Tibial artery (tissue), 4 donors: ENCODE data around the gene HDAC7.

Experiments used
- DNase-seq, 2 donors: peaks; one replicate each; pipeline ENCODE4 v3.0.0-alpha.2; 2019
- H3K27ac ChIP-seq, 2 donors: fragments of 200-600 bp; sonication (generic) in 1 of 2; 1 replicate in 1 of 2; 2 replicates in 1 of 2; pipeline ENCODE4 v1.5.1; 2018 to 2019; ENCODE audit warnings: mild to moderate bottlenecking in 1 of 2
- H3K27me3 ChIP-seq, 2 donors: fragments of 200-600 bp; sonication (generic) in 1 of 2; one replicate each; pipeline versions ENCODE4 v1.5.1 to v1.6.0; 2016 to 2019
- H3K36me3 ChIP-seq, 3 donors: fragments of 200-600 bp; sonication (generic) in 2 of 3; one replicate each; pipeline ENCODE4 v1.5.1; 2016 to 2019; ENCODE audit warnings: mild to moderate bottlenecking in 2 of 3
- H3K4me1 ChIP-seq, 4 donors: fragments of 200-600 bp; sonication (generic) in 2 of 4; 1 replicate in 3 of 4; 2 replicates in 1 of 4; pipeline ENCODE4 v1.5.1; 2016 to 2019
- H3K4me3 ChIP-seq, 2 donors: fragments of 200-600 bp; sonication (generic) in 1 of 2; 1 replicate in 1 of 2; 2 replicates in 1 of 2; pipeline ENCODE4 v1.5.1; 2018 to 2019; ENCODE audit warnings: mild to moderate bottlenecking in 2 of 2
- H3K9me3 ChIP-seq, 3 donors: fragments of 200-600 bp; sonication (generic) in 1 of 3; one replicate each; pipeline ENCODE4 v1.5.1; 2016 to 2019
- CTCF ChIP-seq, 2 experiments: fragments of 200-600 bp in 1 of 2; fragments of 450-650 bp in 1 of 2; IDR thresholded peaks; one replicate each; pipeline ENCODE4 v1.5.1; 2017 to 2019; ENCODE audit warnings: antibody characterized with exemption in 2 of 2, mild to moderate bottlenecking in 1 of 2, moderate library complexity in 1 of 2
- intact Hi-C: fragments of 100-400 bp; cut with DNase I; formaldehyde crosslinking; loops from one replicate; pipeline ENCODE4 v1.15.0; 2023; ENCODE audit warnings: low total_unique reads

HDAC7 gene

GRCh38 chr12:47779943-47780504 lies 39.7 kb downstream of the HDAC7 start:
- Histone ChIP-seq H3K27ac (peak overlapping the region; percentile 23 to 38), H3K4me3 (no peak overlapping the region), H3K27me3 (no peaks in the 10 kb centered on the region), H3K9me3 (no peaks in the 10 kb centered on the region), H3K36me3 (peaks cover 23 to 45% (median 42%) of the 10 kb centered on the region in 3 donors), H3K4me1 (peaks cover 0 to 49% (median 47%) of the 10 kb centered on the region in 4 donors)
- DNase-seq, result no peak
- no peak for TF ChIP-seq CTCF (IDR thresholded peaks at IDR 0.05)
- intact Hi-C loops, result loop anchor here (2.0 to 5.0 kb wide), 2 partner anchors 38 to 59 kb away; no protein-coding TSS in a partner anchor

GRCh38 chr12:47779301-47779942 lies 40.3 kb downstream of the HDAC7 start:
- peak overlapping the region; percentile 38 to 87 for H3K27ac ChIP-seq
- peak; percentile 92 to 96 for TF ChIP-seq CTCF (IDR thresholded peaks at IDR 0.05)
- intact Hi-C loops, result loop anchor here (2.0 to 5.0 kb wide), 2 partner anchors 37 to 59 kb away; no protein-coding TSS in a partner anchor

GRCh38 chr12:47778881-47779280 lies 40.8 kb downstream of the HDAC7 start:
- intact Hi-C loops, result loop anchor here (2.0 to 5.0 kb wide), 2 partner anchors 37 to 60 kb away; no protein-coding TSS in a partner anchor
- H3K27ac ChIP-seq, result peak overlapping the region in 1 of 2 donors; percentile 87
- no peaks in the 10 kb centered on the region for H3K27me3 ChIP-seq
- peaks cover 0 to 60% (median 58%) of the 10 kb centered on the region in 4 donors for H3K4me1 ChIP-seq
- H3K4me3 ChIP-seq, result no peak overlapping the region
- TF ChIP-seq CTCF (IDR thresholded peaks at IDR 0.05), result no peak
- H3K9me3 ChIP-seq, result no peaks in the 10 kb centered on the region
- DNase-seq, result no peak
- H3K36me3 ChIP-seq, result peaks cover 12 to 34% (median 31%) of the 10 kb centered on the region in 3 donors

More at GRCh38 chr12:47779301-47779942, 40.3 kb downstream of the HDAC7 start:
- no peaks in the 10 kb centered on the region for H3K27me3 ChIP-seq
- peak; percentile 92 to 93 for DNase-seq
- no peak overlapping the region for H3K4me3 ChIP-seq
- peaks cover 0 to 55% (median 53%) of the 10 kb centered on the region in 4 donors for H3K4me1 ChIP-seq
- peaks cover 17 to 39% (median 36%) of the 10 kb centered on the region in 3 donors for H3K36me3 ChIP-seq
- H3K9me3 ChIP-seq, result no peaks in the 10 kb centered on the region

- peak overlapping the region; percentile 55 to 87 for H3K27ac ChIP-seq
- no peaks in the 10 kb centered on the region for H3K27me3 ChIP-seq
- no peak overlapping the region for H3K4me3 ChIP-seq
- peak in 1 of 2 donors; percentile 64 for DNase-seq
- no peaks in the 10 kb centered on the region for H3K9me3 ChIP-seq
- intact Hi-C loops, result loop anchor here (2.0 to 5.0 kb wide), 2 partner anchors 36 to 61 kb away; no protein-coding TSS in a partner anchor
- peaks cover 3 to 24% (median 21%) of the 10 kb centered on the region in 3 donors for H3K36me3 ChIP-seq
- H3K4me1 ChIP-seq, result peaks cover 0 to 65% (median 60%) of the 10 kb centered on the region in 4 donors
- TF ChIP-seq CTCF (IDR thresholded peaks at IDR 0.05), result no peak
These were observed 41.8 kb downstream of the HDAC7 start for GRCh38 chr12:47777741-47778558.

GRCh38 chr12:47777151-47777550 lies 42.6 kb downstream of the HDAC7 start:
- intact Hi-C loops, result loop anchor here (5.0 kb wide), 1 partner anchor 35 kb away; no protein-coding TSS in a partner anchor
- Histone ChIP-seq H3K4me3 (no peak overlapping the region), H3K4me1 (peaks cover 0 to 72% (median 63%) of the 10 kb centered on the region in 4 donors), H3K36me3 (peaks cover 0 to 16% (median 13%) of the 10 kb centered on the region in 3 donors), H3K9me3 (no peaks in the 10 kb centered on the region), H3K27ac (peak overlapping the region; percentile 55 to 87), H3K27me3 (no peaks in the 10 kb centered on the region)
- no peak for TF ChIP-seq CTCF (IDR thresholded peaks at IDR 0.05)
- no peak for DNase-seq
